Psoas muscle (tissue), 8 donors: ENCODE results near the gene PITHD1. TPM values are rescaled to one million over a fixed set of nuclear protein-coding genes. Genes with fewer than 3 reads are reported as not detected.
"Not testable (repeated sequence)": the region's sequence is repeated elsewhere in the genome, so short reads cannot be mapped to it uniquely, and the experiment has no call there.

Experiments used
- ATAC-seq, 4 donors: fragments of 200-7000 bp; cut with Tn5 transposase; one replicate each; pipeline ENCODE4 v1.9.1; 2020; ENCODE audit warnings: moderate library complexity in 3 of 4, mild to moderate bottlenecking in 2 of 4
- DNase-seq, 2 donors: peaks; one replicate each; pipeline ENCODE4 v3.0.0-alpha.2; 2020
- H3K27ac ChIP-seq: fragments of 200-600 bp; one replicate; pipeline ENCODE4 v1.8.0; 2022
- H3K27me3 ChIP-seq, 3 donors: fragments of 200-600 bp in 1 of 3; one replicate each; pipeline versions ENCODE4 v1.6.1 to v1.8.0; 2013 to 2022; ENCODE audit warnings: low read length in 2 of 3, mild to moderate bottlenecking in 2 of 3, moderate library complexity in 1 of 3; ENCODE audit not compliant: insufficient read depth in 3 of 3
- H3K36me3 ChIP-seq, 2 donors: fragments of 200-600 bp in 1 of 2; one replicate each; pipeline versions ENCODE4 v1.6.1 to v1.8.0; 2013 to 2022; ENCODE audit warnings: low read depth in 1 of 2, mild to moderate bottlenecking in 1 of 2, moderate library complexity in 1 of 2; ENCODE audit not compliant: insufficient read depth in 1 of 2
- H3K4me1 ChIP-seq: fragments of 200-600 bp; one replicate; pipeline ENCODE4 v1.8.0; 2022
- H3K4me3 ChIP-seq: fragments of 200-600 bp; one replicate; pipeline ENCODE4 v1.8.0; 2022; ENCODE audit warnings: mild to moderate bottlenecking
- H3K9me3 ChIP-seq: fragments of 200-600 bp; one replicate; pipeline ENCODE4 v1.8.0; 2022
- WGBS, 3 donors: extraction: QIAGEN DNeasy Blood & Tissue Kit; methylation state at CpG; one replicate each; pipeline versions ENCODE4 v1.1.6 to v1.1.7; 2013; 5-methylcytosine and 5-hydroxymethylcytosine counted together
- intact Hi-C, 2 donors: fragments of 100-400 bp; cut with DNase I; formaldehyde crosslinking; loops; one replicate each; pipeline versions ENCODE4 v1.11.0 to v1.14.2; 2022
- long read RNA-seq, 2 donors: library from polyadenylated mRNA; unstranded; transcript quantifications; one replicate each; pipeline ENCODE4 v2.0.0, GENCODE V29; 2021
- polyA plus RNA-seq, 3 donors: library from polyadenylated mRNA; stranded (reverse); fragments of 200-250 nt; gene quantifications; one replicate each; pipeline ENCODE4 v1.2.3, GENCODE V29; 2013
- total RNA-seq, 4 donors: library from RNA; stranded (reverse); fragmentation: NEBNext Ultra II Directional in 2 of 4; extraction: Animal tissue kit (Norgen Biotek cat#: 25700) in 2 of 4; gene quantifications; one replicate each; pipeline versions ENCODE4 v1.2.1 to v1.2.4, GENCODE V29; 2021 to 2023
- TF ChIP-seq, protein P1 (sequence below): fragments of 200-600 bp; IDR thresholded peaks from one replicate; pipeline ENCODE4 v1.8.0; 2022; ENCODE audit warnings: antibody characterized with exemption
- donor health status: healthy with polysubstance abuse.
- donor health status: DM: no; HTN: no; CAD: no; lungs with moderate emphysema.
- donor health status: Bipolar disorder and iron deficiency.
- donor health status: healthy.
- donor health status: DM: yes; HTN: yes; CAD: no.
- donor health status: DM: no; HTN: no; CAD: no.
- donor health status: DM: no; HTN: no; CAD: no.
- donor health status: DM: yes; HTN: yes; CAD: no.

Gene PITHD1
- total RNA-seq = 10 to 100 TPM; 53.4 to 72.1 (median 63.4) TPM
- 100 to 1,000 TPM in 2 of 3 donors, 10 to 100 TPM in 1; 45.2 to 162 (median 116) TPM for polyA plus RNA-seq
- long read RNA-seq, donor 1, transcript PITHD1-201 (6 exons, 1,603 nt) = major isoform, 38 of 44 reads
- long read RNA-seq, donor 1, partial matches to known transcripts = 0 of 44 reads
- long read RNA-seq, donor 1, other reads (novel, unspliced or antisense) = 6 of 44 reads
- long read RNA-seq, donor 2, transcript PITHD1-201 (6 exons, 1,603 nt) = major isoform, 82 of 87 reads
- long read RNA-seq, donor 2, partial matches to known transcripts = 1 of 87 reads
- long read RNA-seq, donor 2, other reads (novel, unspliced or antisense) = 4 of 87 reads

DNA sequence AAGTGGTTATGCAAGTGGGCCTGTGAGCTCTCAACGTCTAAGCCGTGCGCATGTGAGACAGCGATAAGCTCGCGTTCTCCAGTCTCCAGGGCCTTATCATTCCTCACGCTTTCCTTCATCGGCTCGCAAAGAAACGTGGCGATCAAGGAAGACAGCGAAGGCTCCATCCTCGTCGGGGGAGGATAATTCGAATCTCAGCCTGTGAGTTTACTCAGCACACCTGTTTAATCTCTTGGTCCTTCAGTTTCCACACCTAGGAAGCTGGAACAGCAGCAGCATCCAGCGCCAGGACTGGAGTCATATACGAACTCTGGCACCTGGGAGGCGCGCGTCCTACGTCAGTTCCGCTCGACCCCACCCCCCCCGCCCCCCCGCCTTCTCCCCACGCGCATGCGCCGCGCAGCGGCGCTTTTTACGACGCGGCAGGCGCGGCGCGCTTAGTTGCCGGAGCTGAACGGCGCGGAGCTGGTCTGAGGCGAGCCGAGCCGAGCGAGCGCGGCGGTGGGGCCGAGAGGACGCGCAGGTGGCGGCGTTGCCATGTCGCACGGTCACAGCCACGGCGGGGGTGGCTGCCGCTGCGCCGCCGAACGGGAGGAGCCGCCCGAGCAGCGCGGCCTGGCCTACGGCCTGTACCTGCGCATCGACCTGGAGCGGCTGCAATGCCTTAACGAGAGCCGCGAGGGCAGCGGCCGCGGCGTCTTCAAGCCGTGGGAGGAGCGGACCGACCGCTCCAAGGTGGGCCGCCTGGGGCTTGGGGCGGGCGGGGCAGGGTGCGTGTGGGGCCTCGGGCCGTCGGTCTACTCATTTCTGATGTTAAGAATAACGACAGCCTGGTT lies at the start of gene PITHD1:
Gene PITHD1 (plus strand): TSS at position 440 of the 836 bp plus-strand sequence. CDS start 98 bp downstream, at position 538.
- Histone ChIP-seq H3K27ac (peak within 1 kb of the TSS; percentile 92), H3K4me3 (peak within 1 kb of the TSS; percentile 78), H3K4me1 (peaks cover 33% of the 10 kb centered on the region), H3K9me3 (no peaks in the 10 kb centered on the region), H3K36me3 (peaks cover 5 to 34% of the 10 kb centered on the region in 2 donors), H3K27me3 (no peaks in the 10 kb centered on the region)
- peak; percentile 88 to 93 (median 92) for ATAC-seq
- DNase-seq = peak; percentile 81 to 91
- TF ChIP-seq, protein P1, sequence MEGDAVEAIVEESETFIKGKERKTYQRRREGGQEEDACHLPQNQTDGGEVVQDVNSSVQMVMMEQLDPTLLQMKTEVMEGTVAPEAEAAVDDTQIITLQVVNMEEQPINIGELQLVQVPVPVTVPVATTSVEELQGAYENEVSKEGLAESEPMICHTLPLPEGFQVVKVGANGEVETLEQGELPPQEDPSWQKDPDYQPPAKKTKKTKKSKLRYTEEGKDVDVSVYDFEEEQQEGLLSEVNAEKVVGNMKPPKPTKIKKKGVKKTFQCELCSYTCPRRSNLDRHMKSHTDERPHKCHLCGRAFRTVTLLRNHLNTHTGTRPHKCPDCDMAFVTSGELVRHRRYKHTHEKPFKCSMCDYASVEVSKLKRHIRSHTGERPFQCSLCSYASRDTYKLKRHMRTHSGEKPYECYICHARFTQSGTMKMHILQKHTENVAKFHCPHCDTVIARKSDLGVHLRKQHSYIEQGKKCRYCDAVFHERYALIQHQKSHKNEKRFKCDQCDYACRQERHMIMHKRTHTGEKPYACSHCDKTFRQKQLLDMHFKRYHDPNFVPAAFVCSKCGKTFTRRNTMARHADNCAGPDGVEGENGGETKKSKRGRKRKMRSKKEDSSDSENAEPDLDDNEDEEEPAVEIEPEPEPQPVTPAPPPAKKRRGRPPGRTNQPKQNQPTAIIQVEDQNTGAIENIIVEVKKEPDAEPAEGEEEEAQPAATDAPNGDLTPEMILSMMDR = no peak
- WGBS, 3 donors = 0 to 1% (median 0%) methylated on average over 76 to 89 of the region's 91 CpGs
- intact Hi-C loops = loop anchor here in 1 of 2 donors (5.0 kb wide), 1 partner anchor 139 kb away; no protein-coding TSS in a partner anchor

DNA sequence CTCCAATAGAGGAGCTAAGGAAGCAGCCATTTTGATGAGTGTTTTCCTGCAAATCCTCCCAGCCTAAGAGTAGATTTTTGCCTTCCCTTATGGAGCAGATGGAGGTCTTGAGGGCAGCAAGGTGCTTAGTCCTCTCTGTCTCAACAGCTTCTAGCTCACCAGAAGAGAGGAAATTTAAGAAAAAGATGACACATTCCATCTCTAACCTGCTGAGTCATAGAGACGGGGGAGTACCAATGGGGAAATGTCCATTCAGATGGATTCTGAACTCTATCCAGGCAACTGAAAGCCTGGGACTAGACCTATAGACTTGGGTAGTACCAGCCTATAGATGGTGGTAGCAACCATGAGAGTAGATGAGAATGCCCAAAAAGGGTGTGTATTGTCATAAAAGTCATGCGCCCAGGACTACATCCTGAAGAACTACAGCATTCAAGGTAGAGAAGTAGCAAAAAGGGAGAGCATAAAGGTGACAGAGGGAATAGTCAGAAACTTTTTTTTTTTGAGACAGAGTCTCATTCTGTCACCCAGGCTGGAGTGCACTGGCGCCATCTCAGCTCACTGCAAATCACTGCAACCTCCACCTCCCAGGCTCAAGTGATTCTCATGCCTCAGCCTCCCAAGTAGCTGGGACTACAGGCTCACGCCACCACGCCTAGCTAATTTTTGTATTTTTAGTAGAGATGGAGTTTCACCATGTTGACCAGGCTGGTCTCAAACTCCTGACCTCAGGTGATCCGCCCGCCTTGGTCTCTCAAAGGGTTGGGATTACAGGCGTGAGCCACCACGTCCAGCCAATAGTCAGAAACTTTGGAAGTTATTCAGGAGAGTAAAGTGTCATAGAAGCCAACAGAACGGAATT lies 45.6 kb upstream of the PITHD1 start:
- intact Hi-C loops = no loop called here
- DNase-seq (no peak), ATAC-seq (no peak)
- Histone ChIP-seq H3K4me1 (no peaks in the 10 kb centered on the region), H3K4me3 (no peak overlapping the region), H3K9me3 (no peaks in the 10 kb centered on the region), H3K36me3 (no peaks in the 10 kb centered on the region), H3K27ac (no peak overlapping the region), H3K27me3 (no peaks in the 10 kb centered on the region)
- WGBS, 3 donors = 90 to 97% (median 92%) methylated on average over 10 of the region's 10 CpGs
- TF ChIP-seq, protein P1 = no peak

GRCh38 chr1:23733281-23733680 lies 44.9 kb upstream of the PITHD1 start:
- intact Hi-C loops, DNase-seq: not testable (repeated sequence)
- 95 to 97% (median 96%) methylated on average over 5 of the region's 5 CpGs for WGBS, 3 donors

DNA sequence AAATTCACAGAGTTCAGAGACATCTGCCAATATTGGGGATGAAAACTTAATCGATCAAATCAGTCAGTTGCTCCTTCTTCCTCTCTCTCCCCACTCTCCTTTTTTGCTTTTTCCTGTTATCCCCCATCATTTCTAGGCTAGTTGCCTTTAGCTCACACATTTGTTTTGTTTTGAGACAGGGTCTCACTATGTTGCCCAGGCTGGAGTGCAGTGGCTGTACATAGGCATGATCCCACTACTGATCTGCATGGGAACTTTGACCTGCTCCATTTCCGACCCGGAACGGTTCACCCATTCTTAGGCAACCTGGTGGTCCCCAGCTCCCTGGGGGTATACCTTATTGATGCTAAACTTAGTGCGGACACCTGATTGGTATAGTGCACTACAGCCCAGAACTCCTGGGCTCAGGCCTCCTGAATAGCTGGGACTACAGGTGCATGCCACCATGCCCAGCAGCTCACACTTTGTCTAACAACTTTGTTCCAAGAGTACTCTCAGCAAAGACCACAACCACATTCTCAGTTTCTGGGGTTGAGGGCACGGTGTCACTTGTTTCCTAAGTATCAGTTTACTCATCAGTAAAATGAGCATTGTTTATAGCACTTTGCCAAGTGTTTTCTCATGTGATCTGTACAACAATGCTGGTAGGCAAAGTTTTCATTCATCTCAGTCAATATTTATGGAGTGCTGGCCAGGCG lies 41.6 kb upstream of the PITHD1 start:
- H3K4me1 ChIP-seq = no peaks in the 10 kb centered on the region
- ATAC-seq (no peak), DNase-seq (no peak)
- intact Hi-C loops = no loop called here
- H3K27me3 ChIP-seq = no peaks in the 10 kb centered on the region
- 92 to 94% (median 94%) methylated on average over 7 of the region's 7 CpGs for whole genome bisulfite sequencing, 3 donors
- H3K27ac ChIP-seq = no peak overlapping the region
- TF ChIP-seq, protein P1 = no peak
- H3K36me3 ChIP-seq = no peaks in the 10 kb centered on the region
- no peaks in the 10 kb centered on the region for H3K9me3 ChIP-seq
- H3K4me3 ChIP-seq = no peak overlapping the region

More at GRCh38 chr1:23733281-23733680, 44.9 kb upstream of the PITHD1 start:
- H3K36me3 ChIP-seq, H3K27me3 ChIP-seq, H3K4me3 ChIP-seq, H3K9me3 ChIP-seq, H3K4me1 ChIP-seq, ATAC-seq, H3K27ac ChIP-seq: not testable (repeated sequence)
